Measurements from ENCODE around the gene GTPBP8. TPM values are rescaled to one million over a fixed set of nuclear protein-coding genes. Genes with fewer than 3 reads are reported as not detected.

GTPBP8 gene
- total and polyA plus RNA-seq, 2 of the 8 experiments (the other 6 are each of a cell fraction or from before 2014, with no cell fraction given), result 25.8 to 27.6 TPM

GRCh38 chr3:112974894-112975293 lies 15.9 kb upstream of the GTPBP8 start, which contains the start of gene CD200R1 (continued):
- no peak for TF ChIP-seq CHD7 (IDR thresholded peaks at IDR 0.05; ENCODE audit: insufficient replicate concordance, low read length)
